Hematopoietic multipotent progenitor cell treated with erythropoietin and hydrocortisone succinate and interleukin-3 and kit ligand, for 17 days (in vitro differentiated cells): Measurements from ENCODE around the gene KLK6.

Experiments
- DNase-seq: peaks from one replicate; pipeline ENCODE4 v3.0.0-alpha.2; 2015; ENCODE audit warnings: low spot score

KLK6 gene

GRCh38 chr19:50969413-50969760, at the start of gene KLK6:
TSS of gene KLK6 (minus strand) at chr19:50969591. CDS start at chr19:50968104, 1,487 bp downstream.
- no peak for DNase-seq

- no peak for DNase-seq
Measured at GRCh38 chr19:51018745-51019543, 49.6 kb upstream of the KLK6 start.

- DNase-seq: peak; percentile 43
Measured at GRCh38 chr19:51016798-51017683, 47.6 kb upstream of the KLK6 start.

GRCh38 chr19:51015691-51016267, 46.4 kb upstream of the KLK6 start:
- no peak for DNase-seq

- no peak for DNase-seq
Measured at GRCh38 chr19:51014242-51014641, 44.9 kb upstream of the KLK6 start.

- DNase-seq: no peak
Measured at GRCh38 chr19:51012661-51013190, 43.3 kb upstream of the KLK6 start.

- DNase-seq: no peak
Measured at GRCh38 chr19:51010066-51010795, 40.8 kb upstream of the KLK6 start.

GRCh38 chr19:51009061-51009891, 39.9 kb upstream of the KLK6 start:
- DNase-seq: no peak

- DNase-seq: no peak
Measured at GRCh38 chr19:51007488-51007887, 38.1 kb upstream of the KLK6 start.

- no peak for DNase-seq
Measured at GRCh38 chr19:51006406-51006805, 37.0 kb upstream of the KLK6 start.

- DNase-seq: no peak
Measured at GRCh38 chr19:51005248-51005647, 35.9 kb upstream of the KLK6 start.

GRCh38 chr19:51003316-51003715, 33.9 kb upstream of the KLK6 start:
- DNase-seq: no peak

- peak; percentile 61 for DNase-seq
Measured at GRCh38 chr19:51002542-51003311, 33.3 kb upstream of the KLK6 start.

GRCh38 chr19:51002089-51002532, 32.7 kb upstream of the KLK6 start:
- DNase-seq: no peak

- DNase-seq: no peak
Measured at GRCh38 chr19:51001515-51001914, 32.1 kb upstream of the KLK6 start, which contains the start of gene KLK8. TSS of gene KLK8 (minus strand) at chr19:51001604. CDS start at chr19:51001167, 437 bp downstream.

GRCh38 chr19:51000981-51001380, 31.6 kb upstream of the KLK6 start:
- DNase-seq: no peak

- no peak for DNase-seq
Measured at GRCh38 chr19:51000426-51000825, 31.0 kb upstream of the KLK6 start.

GRCh38 chr19:50998686-50999085, 29.3 kb upstream of the KLK6 start:
- no peak for DNase-seq

- DNase-seq: no peak
Measured at GRCh38 chr19:50998061-50998460, 28.7 kb upstream of the KLK6 start.

- peak; percentile 8 for DNase-seq
Measured at GRCh38 chr19:50994129-50994528, 24.7 kb upstream of the KLK6 start.
